K562 (cell line): ENCODE measurements around the gene CLEC18A. TPM values are rescaled to one million over a fixed set of nuclear protein-coding genes. Genes with fewer than 3 reads are reported as not detected.

Source experiments
- ATAC-seq: fragments of 200-7000 bp; cut with Tn5 transposase; 3 replicates; pipeline ENCODE4 v1.9.1; 2020; ENCODE audit warnings: moderate library complexity
- BruUV-seq: library from RNA; stranded (reverse); fragments of 400-500 nt; replicated peaks from 2 replicates; lab custom pipeline; 2021; lab: Mats Ljungman, UMichigan
- CTCF ChIA-PET: fragments of 300-600 bp; formaldehyde crosslinking; extraction: SDS; loops from one replicate; lab custom pipeline; 2021; ENCODE audit warnings: low intra/inter-chr PET ratio; lab: Yijun Ruan, JAX
- POLR2A ChIA-PET: fragments of 300-600, 350-650 bp; sonication (Branson Sonifier 250); formaldehyde crosslinking; extraction: SDS; loops from one replicate; lab custom pipeline; 2021; ENCODE audit warnings: antibody characterized with exemption, inconsistent platforms; lab: Yijun Ruan, JAX
- DNase-seq, 4 experiments: peaks; one replicate each; pipeline versions ENCODE4 v3.0.0 to v3.0.0-alpha.2; 2011 to 2018; ENCODE audit warnings: low spot score in 3 of 4, mixed read lengths in 3 of 4; ENCODE audit errors: extremely low read depth in 1 of 4
- FAIRE-seq: peaks from 2 replicates; lab custom pipeline; 2011; peaks lifted over from hg19 to GRCh38; lab: Jason Lieb, UNC
- H2AFZ ChIP-seq: 2 replicates; pipeline ENCODE4 v1.6.0; 2011; ENCODE audit warnings: low read depth, low read length, control low read depth, inconsistent platforms
- H3K27ac ChIP-seq: fragments of 200-600 bp; 3 replicates; pipeline ENCODE4 v1.8.0; 2011; ENCODE audit warnings: low read depth, mild to moderate bottlenecking, control low read depth, inconsistent platforms, low read length, moderate library complexity, mixed read lengths; ENCODE audit errors: extremely low read depth
- H3K27me3 ChIP-seq, 2 experiments: fragments of 300-600 bp in 1 of 2; 2 replicates in 1 of 2; 3 replicates in 1 of 2; pipeline versions ENCODE4 v1.6.0 to v1.8.0; 2011; ENCODE audit warnings: inconsistent platforms in 2 of 2, low read length in 2 of 2, mild to moderate bottlenecking in 1 of 2, mixed read lengths in 1 of 2, moderate library complexity in 1 of 2; ENCODE audit not compliant: control insufficient read depth in 2 of 2, insufficient read depth in 2 of 2
- H3K36me3 ChIP-seq: fragments of 300-600 bp; 3 replicates; pipeline ENCODE4 v1.8.0; 2011; ENCODE audit warnings: mild to moderate bottlenecking, low read length, inconsistent platforms; ENCODE audit not compliant: control insufficient read depth, insufficient read depth
- H3K4me1 ChIP-seq, 2 experiments: fragments of 200-600 bp in 1 of 2; replicated peaks in 1 of 2; 2 replicates in 1 of 2; 3 replicates in 1 of 2; pipeline versions ENCODE4 v1.5.1 to v1.8.0; 2011; ENCODE audit warnings: inconsistent platforms in 2 of 2, low read length in 2 of 2, mild to moderate bottlenecking in 1 of 2, mixed read lengths in 1 of 2, moderate library complexity in 1 of 2; ENCODE audit not compliant: control insufficient read depth in 2 of 2, insufficient read depth in 2 of 2
- H3K4me2 ChIP-seq: 2 replicates; pipeline ENCODE4 v1.6.1; 2011; ENCODE audit warnings: low read length, control low read depth, inconsistent platforms, mixed read lengths; ENCODE audit not compliant: insufficient read depth
- H3K4me3 ChIP-seq: fragments of 200-600 bp; sonication (generic), shearing (Covaris generic); 2 replicates; pipeline ENCODE4 v1.5.1; 2016; ENCODE audit warnings: control low read depth, inconsistent platforms
- H3K79me2 ChIP-seq: fragments of 200-600 bp; 3 replicates; pipeline ENCODE4 v1.8.0; 2011; ENCODE audit warnings: low read length, inconsistent platforms; ENCODE audit not compliant: control insufficient read depth, insufficient read depth
- H3K9ac ChIP-seq, 2 experiments: 2 replicates each; pipeline versions ENCODE4 v1.6.0 to v1.6.1; 2011; ENCODE audit warnings: low read depth in 2 of 2, low read length in 2 of 2, control low read depth in 1 of 2, inconsistent platforms in 1 of 2, mild to moderate bottlenecking in 1 of 2, mixed read lengths in 1 of 2; ENCODE audit not compliant: insufficient read depth in 1 of 2
- H3K9me1 ChIP-seq: one replicate; pipeline ENCODE4 v1.6.0; 2011; ENCODE audit warnings: inconsistent platforms, mild to moderate bottlenecking, low read length, moderate library complexity; ENCODE audit not compliant: control insufficient read depth, insufficient read depth
- H3K9me3 ChIP-seq: replicated peaks from 2 replicates; pipeline ENCODE4 v1.5.1; 2011; ENCODE audit warnings: low read depth, low read length, inconsistent platforms; ENCODE audit not compliant: control insufficient read depth, insufficient read depth
- H4K20me1 ChIP-seq: replicated peaks from 2 replicates; pipeline ENCODE4 v1.6.1; 2011; ENCODE audit warnings: low read length, inconsistent platforms, mixed read lengths; ENCODE audit not compliant: control insufficient read depth, insufficient read depth
- ADNP ChIP-seq: fragments of 200-800 bp; sonication (Bioruptor generic); IDR thresholded peaks from 2 replicates; pipeline ENCODE4 v1.6.1; 2016; ENCODE audit warnings: missing genetic modification characterization, missing compliant biosample characterization
- CBX3 ChIP-seq, 2 experiments: IDR thresholded peaks; 1 replicate in 1 of 2; 2 replicates in 1 of 2; pipeline ENCODE4 v1.6.1; 2012; ENCODE audit warnings: inconsistent platforms in 2 of 2, low read length in 2 of 2, borderline replicate concordance in 1 of 2, control low read depth in 1 of 2
- CLOCK ChIP-seq: fragments of 250-450 bp; sonication (Bioruptor Pico); IDR thresholded peaks from 2 replicates; pipeline ENCODE4 v1.4.0; 2020; ENCODE audit warnings: mild to moderate bottlenecking, moderate library complexity, borderline replicate concordance
- CREB5 ChIP-seq: fragments of 250-450 bp; sonication (Bioruptor Pico); IDR thresholded peaks from 2 replicates; pipeline ENCODE4 v1.5.0; 2020; ENCODE audit warnings: mild to moderate bottlenecking
- FIP1L1 ChIP-seq: fragments of 200-400 bp; formaldehyde crosslinking; IDR thresholded peaks from 2 replicates; pipeline ENCODE4 v1.6.1; 2018; ENCODE audit warnings: mild to moderate bottlenecking, low read depth, low read length; ENCODE audit not compliant: poor library complexity, severe bottlenecking
- KDM1A ChIP-seq, 2 experiments: fragments of 450-650 bp; IDR thresholded peaks; 2 replicates each; pipeline ENCODE4 v1.6.1; 2016; ENCODE audit warnings: mild to moderate bottlenecking in 2 of 2
- MTA1 ChIP-seq: fragments of 450-650 bp; IDR thresholded peaks from 2 replicates; pipeline ENCODE4 v1.6.1; 2017; ENCODE audit warnings: borderline replicate concordance
- SOX6 ChIP-seq: fragments of 450-650 bp; IDR thresholded peaks from 2 replicates; pipeline ENCODE4 v1.6.1; 2014; ENCODE audit warnings: mild to moderate bottlenecking
- SP2 ChIP-seq: IDR thresholded peaks from 2 replicates; pipeline ENCODE4 v1.6.1; 2011; ENCODE audit warnings: mild to moderate bottlenecking, low read depth, low read length, moderate library complexity; ENCODE audit not compliant: poor library complexity, severe bottlenecking; ENCODE audit errors: extremely low read depth
- SREBF1 ChIP-seq: fragments of 150-350 bp; IDR thresholded peaks from 2 replicates; pipeline ENCODE4 v1.6.1; 2014; ENCODE audit warnings: antibody characterized with exemption, low read depth, low read length, borderline replicate concordance
- UBTF ChIP-seq, 2 experiments: IDR thresholded peaks; 2 replicates each; pipeline ENCODE4 v1.6.1; 2012; ENCODE audit warnings: improper control_type of control experiment in 2 of 2, low read depth in 2 of 2, low read length in 2 of 2, borderline replicate concordance in 1 of 2
- ZFP91 ChIP-seq: sonication (generic); formaldehyde crosslinking; IDR thresholded peaks from 2 replicates; pipeline ENCODE4 v1.8.0; 2022; ENCODE audit warnings: mild to moderate bottlenecking, missing genetic modification reagents
- ZNF184 ChIP-seq: sonication (generic); formaldehyde crosslinking; IDR thresholded peaks from 2 replicates; pipeline ENCODE4 v1.5.0; 2020; ENCODE audit warnings: missing genetic modification reagents
- ZNF3 ChIP-seq: fragments of 250-450 bp; sonication (Bioruptor Pico); IDR thresholded peaks from 2 replicates; pipeline ENCODE4 v1.5.0; 2021; ENCODE audit warnings: mild to moderate bottlenecking, moderate library complexity
- WGBS: fragments of 100-300 bp; shearing (Covaris generic); methylation state at CpG from one replicate; pipeline ENCODE4 v1.1.6; 2016; ENCODE audit warnings: low coverage, mixed read lengths; ENCODE audit not compliant: insufficient coverage; ENCODE audit errors: missing lambda C conversion rate; 5-methylcytosine and 5-hydroxymethylcytosine counted together
- in situ Hi-C: fragments of 300-500 bp; cut with MboI; formaldehyde crosslinking; loops from 4 replicates; pipeline ENCODE4 v1.15.0; 2018; ENCODE audit warnings: inconsistent platforms, mixed read lengths
- intact Hi-C: fragments of 100-400 bp; cut with micrococcal nuclease; formaldehyde crosslinking; loops from 2 replicates; pipeline ENCODE4 v1.14.2; 2022
- polyA plus RNA-seq, 8 experiments: library from polyadenylated mRNA; depleted of rRNA in 4 of 8; stranded (reverse) in 5 of 8; unstranded in 3 of 8; fragments of >200 nt; fragmentation: Nextera tagmentation in 2 of 8; fragmentation: Illumina TruSeq in 1 of 8; extraction: Ambion mirVana in 2 of 8; extraction: Trizol in 1 of 8; gene quantifications; 2 replicates each; pipeline versions ENCODE4 v1.2.1 to v1.2.3, GENCODE V29; 2011 to 2014; ENCODE audit warnings: inconsistent platforms in 1 of 8, missing spikeins in 1 of 8
- total RNA-seq, 7 experiments: library from RNA; depleted of rRNA in 6 of 7; stranded (reverse); fragments of >200 nt in 6 of 7; fragmentation: Illumina TruSeq in 2 of 7; extraction: Trizol in 2 of 7; gene quantifications; 2 replicates each; pipeline versions ENCODE4 v1.2.1 to v1.2.3, GENCODE V29; 2011 to 2021; ENCODE audit warnings: low replicate concordance in 1 of 7

The CLEC18A gene
- total and polyA plus RNA-seq, 9 of the 15 experiments (the other 6 are each of a cell fraction or from before 2014, with no cell fraction given) = 0.08 to 0.33 (median 0.23) TPM; not detected in 2

GRCh38 chr16:69942627-69943170, 8.4 kb upstream of the CLEC18A start:
- no peak overlapping the region for H3K9ac ChIP-seq
- ChIA-PET POLR2A (interaction anchor here (0.6 kb wide), 1 partner anchor 22 kb away, joined by 3 read pairs; no protein-coding TSS in a partner anchor), CTCF (no interaction called here)
- intact Hi-C loops (no loop called here), in situ Hi-C loops (loop anchor here (10.0 kb wide), 1 partner anchor 222 kb away; no protein-coding TSS in a partner anchor)
- H3K4me2 ChIP-seq = no peak overlapping the region
- no peaks in the 10 kb centered on the region for H3K9me1 ChIP-seq
- ATAC-seq (no peak; the same call in 2 of the 3 replicates), DNase-seq (no peak), FAIRE-seq (no peak)
- no peaks in the 10 kb centered on the region for H3K79me2 ChIP-seq
- WGBS = 37% methylated on average over 8 of the region's 8 CpGs
- no TSS peak for BruUV-seq
- no peaks in the 10 kb centered on the region for H4K20me1 ChIP-seq
- H3K36me3 ChIP-seq = peaks cover 13% of the 10 kb centered on the region; the same call in 1 of the 3 replicates
- H3K27me3 ChIP-seq = no peaks in the 10 kb centered on the region
- H3K9me3 ChIP-seq = no peaks in the 10 kb centered on the region
- no peak overlapping the region for H3K4me3 ChIP-seq
- H3K4me1 ChIP-seq = no peaks in the 10 kb centered on the region
- no peak overlapping the region for H3K27ac ChIP-seq
- H2AFZ ChIP-seq = no peak overlapping the region
- TF ChIP-seq FIP1L1 (no peak), MTA1 (no peak), ZNF3 (CRISPR knock-in tag) (no peak), SP2 (no peak), ZNF184 (CRISPR knock-in tag) (no peak), UBTF (IDR thresholded peaks at IDR 0.05; ENCODE audit: borderline replicate concordance in 1 of 2, low read depth in 2 of 2, low read length in 2 of 2) (no peak), ZFP91 (CRISPR knock-in tag) (no peak), SREBF1 (no peak), CLOCK (CRISPR knock-in tag) (no peak), ADNP (tag) (no peak), KDM1A (IDR thresholded peaks at IDR 0.05) (no peak), CBX3 (IDR thresholded peaks at IDR 0.05; ENCODE audit: borderline replicate concordance in 1 of 2, low read length in 2 of 2) (no peak), CREB5 (CRISPR knock-in tag) (no peak), SOX6 (no peak)
